Breast epithelium (tissue), 3 donors: ENCODE results near the gene FBXO24.

Experiments used
- CTCF ChIP-seq, 3 donors: fragments of 450-650 bp; IDR thresholded peaks; one replicate each; pipeline ENCODE4 v1.5.1; 2016 to 2017; ENCODE audit warnings: antibody characterized with exemption in 3 of 3, mild to moderate bottlenecking in 3 of 3, moderate library complexity in 3 of 3
- POLR2A ChIP-seq: fragments of 450-650 bp; IDR thresholded peaks from one replicate; pipeline ENCODE4 v1.6.1; 2016; ENCODE audit warnings: antibody characterized with exemption, mild to moderate bottlenecking, moderate library complexity

- TF ChIP-seq CTCF (IDR thresholded peaks at IDR 0.05) (no peak), POLR2A (no peak)
Observed at GRCh38 chr7:100641860-100642533, 55.9 kb downstream of the FBXO24 start.
